ENCODE measurements around the gene DCAF11. TPM values are rescaled to one million over a fixed set of nuclear protein-coding genes. Genes with fewer than 3 reads are reported as not detected.
A peak's percentile ranks its signal among the peaks of the same experiment; 100 is the strongest.

Gene DCAF11
- total and polyA plus RNA-seq, 2 of the 13 experiments (the other 11 are each of a cell fraction or from before 2014, with no cell fraction given) = 150 to 257 TPM

DNA sequence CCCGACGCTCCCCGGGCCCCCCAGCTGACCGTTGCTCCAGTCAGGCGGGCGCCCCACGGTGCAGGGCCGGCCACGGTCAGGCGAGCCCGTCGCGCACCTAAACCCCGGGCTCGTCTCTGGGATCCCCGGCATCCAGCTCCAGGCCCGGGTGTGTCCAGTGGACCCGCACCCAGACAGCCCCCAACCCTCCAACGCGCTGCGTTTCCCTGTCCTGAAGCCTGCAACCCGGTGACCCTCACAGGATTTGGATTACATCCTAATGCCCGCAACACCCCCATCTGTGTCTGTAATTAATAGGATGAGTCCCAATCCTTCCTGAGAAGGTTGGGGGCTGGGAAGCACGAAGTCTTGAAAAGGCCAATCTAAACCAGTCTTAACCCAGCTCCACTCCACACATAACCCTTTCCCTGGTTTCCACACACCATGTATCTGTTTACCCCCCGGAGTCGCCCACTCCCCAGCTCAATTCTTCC is 32.8 kb upstream of the DCAF11 start (continued):
- no peak for TF ChIP-seq FOXJ3 (CRISPR knock-in tag; IDR thresholded peaks at IDR 0.05; ENCODE audit: borderline replicate concordance)
- no peak for TF ChIP-seq ZEB1 (IDR thresholded peaks at IDR 0.05; ENCODE audit: insufficient replicate concordance, low read depth)
- no peak for TF ChIP-seq ZNF841 (CRISPR knock-in tag; IDR thresholded peaks at IDR 0.05; ENCODE audit: borderline replicate concordance)
- TF ChIP-seq, protein P1, sequence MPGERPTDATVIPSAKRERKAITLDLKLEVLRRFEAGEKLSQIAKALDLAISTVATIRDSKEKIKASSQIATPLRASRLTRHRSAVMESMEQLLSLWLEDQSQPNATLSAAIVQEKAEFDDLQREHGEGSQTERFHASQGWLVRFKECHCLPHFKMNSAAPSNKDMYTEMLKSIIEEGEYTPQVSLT (CRISPR knock-in tag; IDR thresholded peaks at IDR 0.05; ENCODE audit: borderline replicate concordance, low read depth) = no peak
- no peak for TF ChIP-seq ZNF367 (CRISPR knock-in tag; IDR thresholded peaks at IDR 0.05; ENCODE audit: borderline replicate concordance)
- TF ChIP-seq, protein P2, sequence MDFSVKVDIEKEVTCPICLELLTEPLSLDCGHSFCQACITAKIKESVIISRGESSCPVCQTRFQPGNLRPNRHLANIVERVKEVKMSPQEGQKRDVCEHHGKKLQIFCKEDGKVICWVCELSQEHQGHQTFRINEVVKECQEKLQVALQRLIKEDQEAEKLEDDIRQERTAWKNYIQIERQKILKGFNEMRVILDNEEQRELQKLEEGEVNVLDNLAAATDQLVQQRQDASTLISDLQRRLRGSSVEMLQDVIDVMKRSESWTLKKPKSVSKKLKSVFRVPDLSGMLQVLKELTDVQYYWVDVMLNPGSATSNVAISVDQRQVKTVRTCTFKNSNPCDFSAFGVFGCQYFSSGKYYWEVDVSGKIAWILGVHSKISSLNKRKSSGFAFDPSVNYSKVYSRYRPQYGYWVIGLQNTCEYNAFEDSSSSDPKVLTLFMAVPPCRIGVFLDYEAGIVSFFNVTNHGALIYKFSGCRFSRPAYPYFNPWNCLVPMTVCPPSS (IDR thresholded peaks at IDR 0.05) = no peak
- 0 out of 2 replicates have a peak, but pooled peaks have one; percentile 14 for TF ChIP-seq FOXM1 (CRISPR knock-in tag; IDR thresholded peaks at IDR 0.05)
- TF ChIP-seq, protein P3, sequence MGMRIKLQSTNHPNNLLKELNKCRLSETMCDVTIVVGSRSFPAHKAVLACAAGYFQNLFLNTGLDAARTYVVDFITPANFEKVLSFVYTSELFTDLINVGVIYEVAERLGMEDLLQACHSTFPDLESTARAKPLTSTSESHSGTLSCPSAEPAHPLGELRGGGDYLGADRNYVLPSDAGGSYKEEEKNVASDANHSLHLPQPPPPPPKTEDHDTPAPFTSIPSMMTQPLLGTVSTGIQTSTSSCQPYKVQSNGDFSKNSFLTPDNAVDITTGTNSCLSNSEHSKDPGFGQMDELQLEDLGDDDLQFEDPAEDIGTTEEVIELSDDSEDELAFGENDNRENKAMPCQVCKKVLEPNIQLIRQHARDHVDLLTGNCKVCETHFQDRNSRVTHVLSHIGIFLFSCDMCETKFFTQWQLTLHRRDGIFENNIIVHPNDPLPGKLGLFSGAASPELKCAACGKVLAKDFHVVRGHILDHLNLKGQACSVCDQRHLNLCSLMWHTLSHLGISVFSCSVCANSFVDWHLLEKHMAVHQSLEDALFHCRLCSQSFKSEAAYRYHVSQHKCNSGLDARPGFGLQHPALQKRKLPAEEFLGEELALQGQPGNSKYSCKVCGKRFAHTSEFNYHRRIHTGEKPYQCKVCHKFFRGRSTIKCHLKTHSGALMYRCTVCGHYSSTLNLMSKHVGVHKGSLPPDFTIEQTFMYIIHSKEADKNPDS (CRISPR knock-in tag; IDR thresholded peaks at IDR 0.05) = no peak
- TF ChIP-seq ZNF234 (CRISPR knock-in tag; conservative IDR thresholded peaks at IDR 0.05) = no peak
- TF ChIP-seq ZMYM4 (CRISPR knock-in tag; IDR thresholded peaks at IDR 0.05) = no peak
- no peak for TF ChIP-seq ZNF430 (CRISPR knock-in tag; IDR thresholded peaks at IDR 0.05)
- no peak for TF ChIP-seq FOXK1 (CRISPR knock-in tag; IDR thresholded peaks at IDR 0.05; ENCODE audit: borderline replicate concordance, low read depth)
- TF ChIP-seq CHCHD3 (CRISPR knock-in tag; IDR thresholded peaks at IDR 0.05) = no peak
- TF ChIP-seq MED8 (CRISPR knock-in tag; IDR thresholded peaks at IDR 0.05; ENCODE audit: insufficient replicate concordance) = no peak
- TF ChIP-seq, protein P4, sequence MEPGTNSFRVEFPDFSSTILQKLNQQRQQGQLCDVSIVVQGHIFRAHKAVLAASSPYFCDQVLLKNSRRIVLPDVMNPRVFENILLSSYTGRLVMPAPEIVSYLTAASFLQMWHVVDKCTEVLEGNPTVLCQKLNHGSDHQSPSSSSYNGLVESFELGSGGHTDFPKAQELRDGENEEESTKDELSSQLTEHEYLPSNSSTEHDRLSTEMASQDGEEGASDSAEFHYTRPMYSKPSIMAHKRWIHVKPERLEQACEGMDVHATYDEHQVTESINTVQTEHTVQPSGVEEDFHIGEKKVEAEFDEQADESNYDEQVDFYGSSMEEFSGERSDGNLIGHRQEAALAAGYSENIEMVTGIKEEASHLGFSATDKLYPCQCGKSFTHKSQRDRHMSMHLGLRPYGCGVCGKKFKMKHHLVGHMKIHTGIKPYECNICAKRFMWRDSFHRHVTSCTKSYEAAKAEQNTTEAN (CRISPR knock-in tag; conservative IDR thresholded peaks at IDR 0.05) = no peak
- TF ChIP-seq EEA1 (CRISPR knock-in tag; IDR thresholded peaks at IDR 0.05; ENCODE audit: borderline replicate concordance) = no peak
- TF ChIP-seq MED1 (CRISPR knock-in tag; IDR thresholded peaks at IDR 0.05) = no peak
- TF ChIP-seq SYNCRIP (IDR thresholded peaks at IDR 0.05; ENCODE audit: insufficient read depth, low read depth, low read length) = no peak
- TF ChIP-seq ZNF232 (CRISPR knock-in tag; IDR thresholded peaks at IDR 0.05; ENCODE audit: borderline replicate concordance) = no peak; the same call in 1 of the 2 replicates
- TF ChIP-seq HIVEP1 (CRISPR knock-in tag; IDR thresholded peaks at IDR 0.05) = no peak
- TF ChIP-seq FOXK2 (IDR thresholded peaks at IDR 0.05) = no peak
- 0 out of 2 replicates have a peak, but pooled peaks have one; percentile 4 for TF ChIP-seq RFXAP (CRISPR knock-in tag; IDR thresholded peaks at IDR 0.05; ENCODE audit: borderline replicate concordance)
- no peak for TF ChIP-seq ZNF12 (CRISPR knock-in tag; IDR thresholded peaks at IDR 0.05)
- TF ChIP-seq PCBP2 (optimal IDR thresholded peaks at IDR 0.05; ENCODE audit: low read depth, low read length, poor library complexity, severe bottlenecking) = no peak
- no peak for TF ChIP-seq MTA3 (CRISPR knock-in tag; IDR thresholded peaks at IDR 0.05)
- TF ChIP-seq NR3C1 (CRISPR knock-in tag; IDR thresholded peaks at IDR 0.05) = no peak
- TF ChIP-seq NBN (conservative IDR thresholded peaks at IDR 0.05) = no peak
- TF ChIP-seq ATRX (CRISPR knock-in tag; IDR thresholded peaks at IDR 0.05; ENCODE audit: borderline replicate concordance) = no peak
- TF ChIP-seq NR2F1 (CRISPR knock-in tag; IDR thresholded peaks at IDR 0.05) = no peak
